ENCODE results near the gene HABP4.

HABP4 gene, protein sequence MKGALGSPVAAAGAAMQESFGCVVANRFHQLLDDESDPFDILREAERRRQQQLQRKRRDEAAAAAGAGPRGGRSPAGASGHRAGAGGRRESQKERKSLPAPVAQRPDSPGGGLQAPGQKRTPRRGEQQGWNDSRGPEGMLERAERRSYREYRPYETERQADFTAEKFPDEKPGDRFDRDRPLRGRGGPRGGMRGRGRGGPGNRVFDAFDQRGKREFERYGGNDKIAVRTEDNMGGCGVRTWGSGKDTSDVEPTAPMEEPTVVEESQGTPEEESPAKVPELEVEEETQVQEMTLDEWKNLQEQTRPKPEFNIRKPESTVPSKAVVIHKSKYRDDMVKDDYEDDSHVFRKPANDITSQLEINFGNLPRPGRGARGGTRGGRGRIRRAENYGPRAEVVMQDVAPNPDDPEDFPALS

DNA sequence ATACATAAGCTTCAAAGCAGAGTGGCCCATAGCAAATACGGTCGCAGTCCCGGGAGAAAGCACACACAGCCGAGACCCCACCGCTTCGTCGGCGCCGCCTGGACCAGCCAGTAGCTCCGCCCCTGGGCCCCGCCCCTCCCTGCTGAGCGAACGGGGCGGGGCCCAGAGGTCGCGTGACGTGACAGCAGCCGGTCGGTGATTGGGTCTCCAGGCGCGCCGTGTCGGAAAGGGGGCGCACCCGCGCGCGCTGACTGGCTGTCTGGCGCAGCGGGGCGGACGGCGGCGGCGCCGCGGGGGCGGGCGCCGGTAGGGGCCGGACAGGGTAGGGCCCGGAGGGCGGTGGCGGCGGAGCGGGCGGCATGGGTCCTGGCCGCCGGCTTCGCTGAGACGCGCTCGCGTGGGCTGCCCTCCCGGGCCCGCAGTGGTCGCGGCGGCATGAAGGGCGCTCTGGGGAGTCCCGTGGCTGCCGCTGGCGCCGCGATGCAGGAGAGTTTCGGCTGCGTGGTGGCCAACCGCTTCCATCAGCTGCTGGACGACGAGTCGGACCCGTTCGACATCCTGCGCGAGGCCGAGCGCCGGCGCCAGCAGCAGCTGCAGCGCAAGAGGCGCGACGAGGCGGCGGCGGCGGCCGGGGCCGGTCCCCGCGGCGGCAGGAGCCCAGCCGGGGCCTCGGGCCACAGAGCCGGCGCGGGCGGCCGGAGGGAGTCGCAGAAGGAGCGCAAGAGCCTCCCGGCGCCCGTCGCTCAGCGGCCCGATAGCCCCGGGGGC lies at the start of gene HABP4:
Gene HABP4, plus strand, starts transcription at position 325 of the 768 bp plus-strand sequence. Its CDS starts 111 bp downstream, at position 436.
- TF ChIP-seq GATA3 (IDR thresholded peaks at IDR 0.05; ENCODE audit: low read depth, low read length) (no peak), GATA2 (IDR thresholded peaks at IDR 0.05; ENCODE audit: low read depth, low read length) (no peak)

DNA sequence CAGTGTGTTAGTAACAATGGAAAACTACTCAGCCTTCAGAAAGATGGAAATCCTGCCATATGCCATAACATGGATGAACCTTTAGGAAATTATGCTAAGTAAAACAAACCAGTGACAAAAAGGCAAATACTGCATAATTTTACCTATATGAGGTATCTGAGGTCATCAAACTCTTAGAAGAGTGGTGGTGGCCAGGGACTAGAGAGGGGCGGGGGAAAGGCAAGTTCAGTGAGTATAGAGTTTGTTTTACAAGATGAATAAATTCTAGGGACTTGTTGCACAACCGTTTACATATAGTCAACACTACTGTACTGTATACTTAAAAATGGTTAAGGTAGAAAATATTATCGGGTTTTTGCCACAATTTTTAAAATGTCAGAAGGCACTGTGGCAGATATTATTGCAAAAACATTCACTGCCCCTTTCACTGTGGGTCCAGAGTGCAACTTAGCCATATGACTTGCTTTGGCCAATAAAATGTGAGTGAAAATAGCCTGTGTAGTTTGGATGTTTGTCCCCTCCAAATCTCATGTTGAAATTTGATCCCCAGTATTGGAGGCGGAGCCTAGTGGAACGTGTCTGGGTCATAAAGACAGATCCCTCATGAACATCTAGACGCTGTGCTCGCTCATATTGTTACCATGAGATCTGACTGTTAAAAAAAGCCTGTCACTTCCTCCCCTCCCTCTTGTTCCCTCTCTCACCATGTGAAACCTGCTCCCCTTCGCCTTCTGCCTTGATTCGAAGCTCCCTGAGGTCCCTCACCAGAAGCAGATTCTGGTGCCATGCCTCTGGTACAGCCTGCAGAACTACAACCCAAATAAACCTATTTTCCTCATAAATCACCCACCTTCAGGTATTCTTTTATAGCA lies 41.3 kb upstream of the HABP4 start:
- no peak for TF ChIP-seq GATA2 (IDR thresholded peaks at IDR 0.05; ENCODE audit: low read depth, low read length)
- TF ChIP-seq GATA3 (IDR thresholded peaks at IDR 0.05; ENCODE audit: low read depth, low read length), result no peak

DNA sequence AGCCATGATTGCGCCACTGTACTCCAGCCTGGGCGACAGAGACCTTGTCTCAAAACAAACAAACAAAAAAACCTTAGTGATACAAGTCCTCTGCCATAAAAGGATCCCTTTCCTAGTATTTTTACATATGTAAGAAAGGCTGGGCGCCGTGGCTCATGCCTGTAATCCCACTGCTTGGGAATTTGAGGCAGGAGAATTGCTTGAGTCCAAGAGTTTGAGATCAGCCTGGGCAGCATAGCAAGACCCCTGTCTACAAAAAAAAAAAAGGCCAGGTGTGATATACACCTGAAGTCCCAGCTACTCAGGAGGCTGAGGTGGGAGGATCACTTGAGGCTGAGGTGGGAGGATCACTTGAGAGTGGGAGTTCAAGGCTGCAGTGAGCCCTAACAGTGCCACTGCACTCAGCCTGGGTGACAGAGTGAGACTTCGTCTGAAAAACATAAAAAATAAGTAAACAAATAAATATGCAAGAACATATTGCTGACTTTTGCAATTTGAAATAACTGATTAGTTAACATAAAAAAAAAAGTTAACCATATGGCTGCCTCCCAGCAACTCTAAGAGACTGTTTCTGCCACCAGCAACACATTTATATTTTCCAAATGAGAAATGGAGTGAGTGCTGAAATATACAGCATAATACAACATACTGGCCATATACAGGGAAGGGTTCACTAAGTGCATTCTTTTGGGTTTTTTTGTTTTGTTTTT lies 38.7 kb upstream of the HABP4 start:
- TF ChIP-seq GATA2 (IDR thresholded peaks at IDR 0.05; ENCODE audit: low read depth, low read length), result no peak
- no peak for TF ChIP-seq GATA3 (IDR thresholded peaks at IDR 0.05; ENCODE audit: low read depth, low read length)

DNA sequence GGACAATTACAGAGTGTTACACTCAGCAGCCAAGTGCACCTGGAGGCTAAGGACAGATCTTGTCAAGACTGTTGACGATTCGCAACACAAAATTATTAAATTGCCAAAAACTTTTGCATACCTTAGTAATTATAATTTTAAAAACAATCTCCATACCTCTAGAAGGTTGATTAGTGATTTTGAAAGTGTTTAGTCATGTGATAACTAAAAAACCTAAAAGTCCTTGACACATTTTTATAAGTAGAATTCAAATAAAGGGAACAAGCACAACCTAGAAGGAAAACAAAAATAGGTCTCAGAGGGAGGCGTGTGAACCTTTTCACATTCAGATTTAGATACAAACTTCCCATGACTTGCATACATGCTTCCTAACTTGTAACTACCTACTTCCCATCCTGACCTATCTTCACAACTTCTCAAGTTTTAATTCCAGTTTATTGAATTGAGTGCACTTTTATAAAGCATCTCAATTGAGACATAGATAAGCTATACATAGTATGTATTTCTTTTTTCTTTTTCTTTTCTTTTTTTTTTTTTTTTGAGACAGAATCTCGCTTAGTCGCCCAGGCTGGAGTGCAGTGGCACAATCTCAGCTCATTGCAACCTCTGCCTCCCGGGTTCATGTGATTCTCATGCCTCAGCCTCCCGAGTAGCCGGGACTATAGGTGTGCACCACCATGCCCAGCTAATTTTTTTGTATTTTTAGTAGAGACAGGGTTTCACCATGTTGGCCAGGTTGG lies 37.6 kb upstream of the HABP4 start:
- TF ChIP-seq GATA3 (IDR thresholded peaks at IDR 0.05; ENCODE audit: low read depth, low read length) (no peak), GATA2 (IDR thresholded peaks at IDR 0.05; ENCODE audit: low read depth, low read length) (no peak)

DNA sequence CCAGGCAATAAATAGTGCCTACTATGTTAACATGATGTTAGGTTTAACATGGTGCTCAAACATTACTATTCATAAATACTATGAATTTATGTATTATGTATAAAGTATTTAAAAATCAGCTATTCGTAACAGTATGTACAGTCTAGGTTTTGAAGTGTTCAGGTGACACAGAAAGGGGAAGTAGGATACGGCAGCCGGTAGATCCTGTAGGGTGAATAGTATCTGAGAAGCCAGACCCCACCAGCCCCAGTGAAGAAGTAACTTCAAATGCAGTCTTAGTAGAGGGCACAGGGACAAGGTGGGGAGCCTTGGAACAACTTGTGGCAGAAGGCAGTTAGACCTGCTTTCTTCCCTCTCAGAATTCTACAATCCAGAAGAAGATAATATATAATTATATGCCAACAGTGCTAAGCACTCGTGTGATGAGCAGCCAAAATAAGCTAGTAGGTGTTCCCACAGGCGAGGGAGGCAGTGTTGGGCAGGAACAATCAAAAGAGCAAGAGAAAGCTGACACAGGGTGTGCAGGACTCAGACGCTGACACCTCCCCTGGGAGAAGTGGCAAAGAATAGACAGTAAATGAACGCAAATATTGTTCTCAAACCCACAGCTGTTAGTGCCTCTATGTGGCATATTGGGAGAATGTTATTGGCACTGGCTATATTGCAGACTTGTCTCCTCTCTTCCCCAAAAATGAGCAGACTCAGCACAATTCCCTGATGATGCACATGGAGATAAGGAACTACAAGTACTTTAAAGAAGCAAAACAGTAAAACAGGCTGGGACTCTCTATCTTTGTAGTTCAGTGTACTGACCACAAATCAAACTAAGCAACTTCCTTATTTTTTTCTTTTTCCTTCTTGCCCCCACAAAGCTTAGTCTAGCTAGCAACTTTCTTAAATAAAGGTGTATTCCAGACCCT lies 36.4 kb upstream of the HABP4 start:
- TF ChIP-seq GATA2 (IDR thresholded peaks at IDR 0.05; ENCODE audit: low read depth, low read length) (peak; percentile 40; the same call in 1 of the 2 replicates), GATA3 (IDR thresholded peaks at IDR 0.05; ENCODE audit: low read depth, low read length) (no peak)

DNA sequence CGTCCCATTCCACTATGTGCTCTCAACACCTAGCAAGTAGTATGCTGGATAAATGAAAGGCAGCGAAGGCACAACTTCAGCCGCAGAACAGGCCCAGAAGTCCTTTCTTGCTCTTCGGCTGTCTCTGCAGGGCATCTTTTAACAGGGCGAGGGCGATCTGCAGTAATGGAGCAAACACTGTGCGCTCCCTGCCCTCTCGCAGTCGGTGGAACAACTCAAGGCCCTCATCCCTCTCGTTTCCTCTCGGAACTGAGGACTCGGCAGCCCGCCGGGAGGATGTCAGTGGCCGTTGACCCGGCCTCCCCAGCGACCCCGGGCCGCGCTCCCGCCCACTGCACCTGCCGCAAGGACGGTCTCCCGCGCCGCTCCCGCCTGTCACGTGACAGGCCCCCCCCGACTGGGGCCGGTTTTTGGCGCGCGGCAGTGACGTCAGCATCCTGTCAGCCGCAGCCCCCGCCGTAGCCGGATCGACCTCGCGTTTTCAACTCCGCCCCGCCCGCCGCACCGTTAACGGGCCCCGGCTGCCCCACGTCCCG lies 32.9 kb upstream of the HABP4 start:
- TF ChIP-seq GATA3 (IDR thresholded peaks at IDR 0.05; ENCODE audit: low read depth, low read length) (no peak), GATA2 (IDR thresholded peaks at IDR 0.05; ENCODE audit: low read depth, low read length) (no peak)

DNA sequence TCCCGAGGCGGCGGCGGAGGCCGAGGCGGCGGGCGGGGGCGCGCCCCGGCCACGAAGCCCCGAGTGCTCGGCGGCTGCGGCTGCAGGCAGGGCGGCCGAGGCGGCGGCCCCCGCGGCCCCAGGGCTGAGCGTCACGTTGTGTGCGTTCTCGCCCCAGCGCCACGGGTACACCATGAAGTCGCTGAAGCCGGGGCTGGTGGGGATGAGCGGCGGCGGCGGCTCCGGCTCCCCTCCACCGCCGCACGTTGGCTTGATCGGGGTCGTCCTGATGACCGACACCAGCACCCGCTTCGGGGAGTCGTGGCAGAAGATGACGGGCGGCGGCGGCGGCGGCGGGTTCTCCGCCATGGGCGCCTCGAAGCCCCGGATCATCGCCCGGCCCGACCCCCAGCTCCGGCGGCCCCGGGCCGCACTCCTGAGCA lies 32.3 kb upstream of the HABP4 start:
- no peak for TF ChIP-seq GATA2 (IDR thresholded peaks at IDR 0.05; ENCODE audit: low read depth, low read length)
- no peak for TF ChIP-seq GATA3 (IDR thresholded peaks at IDR 0.05; ENCODE audit: low read depth, low read length)

DNA sequence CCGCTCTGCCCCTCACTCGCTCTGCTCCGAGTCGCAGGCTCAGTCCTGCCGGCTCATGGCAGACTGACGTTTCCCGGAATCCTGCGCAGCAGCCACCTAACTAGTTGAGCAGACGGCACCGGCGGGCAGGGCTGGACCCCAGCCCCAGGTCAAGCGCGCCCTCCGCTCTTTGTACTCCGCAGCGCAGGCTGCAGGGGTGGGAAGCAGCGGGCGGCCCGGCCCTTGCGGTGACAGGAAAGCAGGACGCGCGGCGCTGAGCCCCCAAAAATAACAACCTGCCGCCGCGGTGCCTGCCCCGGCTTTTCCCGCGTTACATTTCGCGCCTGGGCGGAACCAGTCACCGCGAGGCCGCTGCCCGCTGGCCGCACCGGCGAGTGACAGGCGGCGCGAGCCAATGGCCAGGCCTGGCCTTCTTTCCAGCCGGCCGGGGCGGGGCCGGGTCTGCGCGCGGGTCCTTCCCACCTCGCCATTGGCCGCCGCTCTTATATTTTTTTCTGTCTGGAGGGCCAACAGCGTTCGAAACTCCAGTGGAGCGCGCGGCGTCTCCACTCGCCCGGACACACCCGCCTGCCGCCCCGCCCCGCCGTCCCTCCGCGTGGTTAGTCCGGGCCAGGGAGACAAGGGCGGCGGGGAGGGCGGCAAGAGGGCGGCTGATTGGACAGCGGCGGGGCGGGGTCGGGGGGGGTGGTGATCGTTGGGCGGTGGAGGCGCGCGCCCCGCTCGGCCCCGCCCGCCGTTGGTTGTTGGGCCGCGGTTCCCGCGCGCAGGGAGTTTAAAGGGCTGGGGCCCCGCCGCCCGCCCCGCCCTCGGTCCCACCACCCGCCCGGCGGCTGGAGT lies 31.7 kb upstream of the HABP4 start, which contains the start of gene ZNF367:
Gene ZNF367, minus strand, starts transcription at position 288 of the 837 bp plus-strand sequence. CDS start 338 bp downstream, outside the sequence.
- no peak for TF ChIP-seq GATA3 (IDR thresholded peaks at IDR 0.05; ENCODE audit: low read depth, low read length)
- TF ChIP-seq GATA2 (IDR thresholded peaks at IDR 0.05; ENCODE audit: low read depth, low read length), result no peak

DNA sequence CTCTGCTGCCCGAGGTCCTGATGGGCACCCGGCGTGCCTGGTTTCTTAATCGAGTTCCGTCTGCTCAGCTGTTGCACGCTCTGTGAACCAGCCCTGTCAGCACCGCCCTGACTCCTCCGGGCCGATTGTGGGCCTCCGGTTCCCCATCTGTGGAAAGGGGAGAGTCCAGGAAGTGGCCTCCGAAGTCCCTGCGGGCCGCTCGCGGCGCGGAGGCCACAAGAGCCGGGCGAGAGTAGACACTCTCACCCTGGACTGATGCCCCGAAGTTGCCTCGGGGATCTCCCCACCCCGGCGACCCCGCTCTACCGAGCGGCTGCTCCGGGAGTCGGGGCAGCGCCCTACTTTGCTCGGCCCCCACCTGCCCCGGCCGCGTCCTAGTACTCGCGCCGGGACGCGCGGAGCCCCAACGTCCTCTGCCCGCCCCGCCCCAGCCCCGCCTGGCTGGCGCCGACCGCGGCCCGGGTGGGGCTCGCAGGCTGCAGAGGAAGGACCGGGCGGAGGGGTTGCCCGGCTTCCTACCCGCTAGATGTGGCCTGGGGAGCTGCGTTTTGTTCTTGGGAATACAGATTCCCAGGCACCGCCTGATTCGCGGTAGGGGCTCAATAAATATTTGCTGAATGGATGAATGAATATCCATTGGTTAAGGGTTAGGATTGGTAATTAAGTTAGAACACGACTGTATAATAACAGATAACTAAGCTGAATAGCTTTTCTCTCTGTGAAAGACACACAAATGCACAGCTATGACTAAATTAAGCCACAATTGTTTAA lies 30.9 kb upstream of the HABP4 start:
- no peak for TF ChIP-seq GATA2 (IDR thresholded peaks at IDR 0.05; ENCODE audit: low read depth, low read length)
- no peak for TF ChIP-seq GATA3 (IDR thresholded peaks at IDR 0.05; ENCODE audit: low read depth, low read length)

DNA sequence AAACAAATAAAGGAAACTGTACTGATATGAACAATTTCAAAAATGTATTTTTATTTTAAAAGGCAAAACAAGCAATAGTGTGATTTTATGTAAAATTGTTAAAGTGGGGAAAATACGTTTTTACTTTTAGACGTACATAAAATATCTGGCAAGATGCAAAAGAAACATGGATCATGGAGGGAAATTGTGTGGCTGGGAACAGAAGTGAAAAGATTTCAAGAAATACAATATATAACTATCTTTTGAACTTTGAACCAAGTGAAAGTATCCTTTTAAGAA lies 30.3 kb upstream of the HABP4 start:
- no peak for TF ChIP-seq GATA2 (IDR thresholded peaks at IDR 0.05; ENCODE audit: low read depth, low read length)
- TF ChIP-seq GATA3 (IDR thresholded peaks at IDR 0.05; ENCODE audit: low read depth, low read length), result no peak

Measured in SH-SY5Y (cell line).